MG63 (cell line): Measurements from ENCODE around the gene CRYBG3. TPM values are rescaled to one million over a fixed set of nuclear protein-coding genes. Genes with fewer than 3 reads are reported as not detected.

Source experiments
- DNase-seq: peaks from one replicate; pipeline ENCODE4 v3.0.0-alpha.2; 2020
- H3K27me3 ChIP-seq: fragments of 250-450 bp; sonication (Bioruptor Pico); 2 replicates; pipeline ENCODE4 v1.5.1; 2020; ENCODE audit warnings: mild to moderate bottlenecking, moderate library complexity
- H3K36me3 ChIP-seq: fragments of 250-450 bp; sonication (Bioruptor Pico); 2 replicates; pipeline ENCODE4 v1.5.1; 2020; ENCODE audit warnings: mild to moderate bottlenecking, moderate library complexity
- H3K4me3 ChIP-seq: fragments of 250-450 bp; sonication (Bioruptor Pico); 2 replicates; pipeline ENCODE4 v1.5.1; 2020; ENCODE audit warnings: mild to moderate bottlenecking, moderate library complexity
- H3K9me3 ChIP-seq: fragments of 250-450 bp; sonication (Bioruptor Pico); 2 replicates; pipeline ENCODE4 v1.5.1; 2020; ENCODE audit warnings: mild to moderate bottlenecking, moderate library complexity
- total RNA-seq: library from RNA; depleted of rRNA; stranded (reverse); fragments of >200 nt; shearing (Covaris generic); gene quantifications from 2 replicates; pipeline ENCODE4 v1.2.3, GENCODE V29; 2014; ENCODE audit warnings: low replicate concordance

Gene CRYBG3
- total RNA-seq, 1 experiment from 2014 or later, result 6.5 TPM

DNA sequence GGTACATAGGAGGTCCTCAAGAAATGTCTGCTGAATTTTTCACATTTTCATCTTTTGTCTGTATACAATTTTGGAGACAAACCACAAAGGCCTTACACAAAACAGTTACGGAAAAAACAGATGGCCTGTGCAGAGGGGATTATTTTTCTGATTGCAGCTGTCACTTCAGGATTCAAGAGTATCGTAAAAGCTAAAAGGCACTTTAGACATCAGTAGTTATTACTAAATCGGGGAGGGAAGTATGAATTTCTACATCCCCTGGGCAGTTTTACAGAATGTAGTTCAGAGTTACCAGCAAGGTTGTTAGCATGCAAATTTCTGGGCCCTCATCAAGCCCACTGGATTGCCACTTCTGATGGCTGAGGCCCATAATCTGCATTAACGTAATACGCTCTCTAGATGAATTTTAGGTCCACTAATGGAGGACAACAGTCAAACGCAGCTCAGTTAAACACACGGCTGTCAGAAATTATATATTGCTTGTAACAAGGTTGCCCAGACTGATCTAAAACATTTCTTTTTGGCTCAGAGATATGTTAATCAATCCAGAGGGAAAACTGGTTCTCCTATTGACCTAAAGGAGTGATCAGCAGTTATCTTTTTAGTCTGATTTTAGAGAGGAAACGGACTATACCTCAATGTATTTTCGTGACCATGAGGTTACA lies 149.3 kb downstream of the CRYBG3 start:
- DNase-seq, result no peak

DNA sequence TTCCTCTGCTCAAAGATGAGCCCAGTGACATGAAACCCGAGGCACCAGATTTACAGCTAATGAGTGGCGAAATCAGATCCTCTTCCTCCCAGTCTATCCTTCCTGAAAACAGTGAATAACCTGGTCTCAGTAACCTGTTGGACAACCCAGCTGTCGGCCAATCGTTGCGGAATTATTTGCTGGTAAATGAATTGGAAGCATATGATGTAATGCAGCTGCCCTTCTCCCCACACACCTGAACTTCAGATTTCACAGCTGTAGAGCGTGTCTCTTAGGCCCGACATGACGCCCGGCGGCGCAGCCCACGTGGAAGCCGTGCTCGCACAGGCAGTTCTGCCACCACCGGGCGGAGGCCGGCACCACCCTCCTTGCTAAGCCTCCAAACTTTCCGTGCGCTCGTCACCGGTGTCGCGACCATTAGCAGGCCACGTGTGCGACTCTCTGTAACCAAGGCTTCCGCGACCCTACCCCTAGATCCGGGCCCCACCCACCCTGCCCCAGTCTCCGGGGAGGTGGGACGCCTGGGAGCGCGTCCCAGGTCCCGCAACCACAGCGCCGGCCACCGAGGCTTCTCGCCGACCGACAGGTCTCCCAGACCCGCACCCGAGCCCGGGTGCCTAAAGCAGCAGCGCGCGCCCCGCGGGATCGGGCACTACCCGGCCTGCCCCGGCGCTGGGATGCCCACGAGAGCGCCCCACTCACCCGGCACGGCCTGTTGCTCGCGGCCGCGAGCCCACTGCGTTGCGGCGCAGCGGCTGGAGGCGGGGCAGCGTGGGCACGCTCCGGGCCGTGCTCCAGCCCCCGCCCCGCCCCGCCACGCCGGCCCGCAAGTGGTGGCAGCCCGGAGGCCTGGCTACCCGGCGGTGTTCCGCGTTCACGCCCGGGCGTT lies 150.1 kb downstream of the CRYBG3 start, which contains the start of gene RIOX2:
Gene RIOX2, minus strand, starts transcription at position 753 of the 889 bp plus-strand sequence. CDS start 4,838 bp downstream, outside the sequence.
- peak; percentile 83 for DNase-seq
- Histone ChIP-seq H3K36me3 (peaks cover 13% of the 10 kb centered on the region), H3K4me3 (peak within 1 kb of the TSS; percentile 73), H3K27me3 (no peaks in the 10 kb centered on the region), H3K9me3 (no peaks in the 10 kb centered on the region)

More for the DNA sequence above, 149.3 kb downstream of the CRYBG3 start:
- Histone ChIP-seq H3K36me3 (peaks cover 21% of the 10 kb centered on the region), H3K4me3 (peak overlapping the region; percentile 73), H3K9me3 (no peaks in the 10 kb centered on the region), H3K27me3 (no peaks in the 10 kb centered on the region)

DNA sequence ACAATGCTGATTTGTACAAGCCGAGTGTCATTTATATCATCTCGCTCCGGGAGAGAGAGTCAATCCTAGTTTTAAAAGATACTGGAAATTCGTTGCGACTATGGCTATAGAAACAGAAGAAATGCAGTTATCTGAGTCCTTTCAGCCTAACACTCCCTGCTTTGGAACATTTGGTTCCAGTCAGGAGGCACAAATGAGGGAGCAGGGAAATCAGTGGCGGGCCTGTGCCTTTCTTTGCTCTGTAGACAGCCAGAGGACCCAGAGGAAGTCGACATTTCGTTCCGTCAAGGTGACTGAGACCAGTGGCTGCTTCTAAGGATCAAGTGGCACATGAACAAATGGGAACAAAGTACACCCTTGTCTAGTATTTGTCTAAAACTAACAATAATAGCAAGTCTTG lies 151.2 kb downstream of the CRYBG3 start:
- H3K27me3 ChIP-seq, result no peaks in the 10 kb centered on the region
- no peaks in the 10 kb centered on the region for H3K9me3 ChIP-seq
- DNase-seq, result no peak
- peak overlapping the region; percentile 73 for H3K4me3 ChIP-seq
- peaks cover 7% of the 10 kb centered on the region for H3K36me3 ChIP-seq

DNA sequence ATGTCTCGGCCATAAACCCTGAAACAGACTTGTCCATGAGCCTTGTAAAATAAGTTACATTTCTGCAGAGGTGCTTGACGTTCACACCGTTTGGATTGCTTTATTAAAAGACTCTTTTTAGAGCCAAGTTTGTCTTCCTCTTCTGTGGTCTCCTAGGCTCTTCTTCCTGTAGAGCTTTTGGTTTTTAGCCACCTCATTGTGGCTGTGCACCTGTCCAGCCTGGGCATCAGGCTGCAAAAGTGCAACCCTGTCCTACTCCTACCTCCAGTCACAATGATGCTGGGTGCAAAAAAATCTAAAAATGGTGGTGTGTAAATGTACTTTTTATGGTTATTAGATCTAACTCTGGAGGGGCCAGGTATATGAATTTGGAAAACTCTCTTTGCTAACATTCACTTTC lies 153.2 kb downstream of the CRYBG3 start:
- DNase-seq, result no peak
- Histone ChIP-seq H3K36me3 (no peaks in the 10 kb centered on the region; the same call in 1 of the 2 replicates), H3K9me3 (no peaks in the 10 kb centered on the region), H3K4me3 (no peak overlapping the region), H3K27me3 (no peaks in the 10 kb centered on the region)

DNA sequence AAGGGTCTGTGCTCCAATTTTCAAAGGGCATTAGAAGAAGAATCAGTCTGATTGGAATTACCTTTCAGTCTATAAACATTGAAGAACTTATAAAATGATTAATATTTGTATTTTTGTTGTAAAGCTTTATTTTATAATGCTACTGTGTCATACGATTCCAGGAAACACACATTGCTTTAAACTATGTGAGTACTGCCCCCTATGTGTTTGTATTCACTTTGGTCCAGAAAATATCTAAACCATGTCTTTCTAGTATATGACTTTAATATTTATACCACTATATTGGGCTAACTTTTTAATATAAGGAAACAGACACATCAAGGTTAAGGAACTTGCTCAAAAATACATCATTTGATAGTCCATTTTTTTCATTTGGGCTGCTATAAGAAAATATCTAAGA lies 153.7 kb downstream of the CRYBG3 start:
- no peaks in the 10 kb centered on the region for H3K9me3 ChIP-seq
- no peak for DNase-seq
- no peaks in the 10 kb centered on the region for H3K36me3 ChIP-seq
- H3K27me3 ChIP-seq, result no peaks in the 10 kb centered on the region
- H3K4me3 ChIP-seq, result no peak overlapping the region

DNA sequence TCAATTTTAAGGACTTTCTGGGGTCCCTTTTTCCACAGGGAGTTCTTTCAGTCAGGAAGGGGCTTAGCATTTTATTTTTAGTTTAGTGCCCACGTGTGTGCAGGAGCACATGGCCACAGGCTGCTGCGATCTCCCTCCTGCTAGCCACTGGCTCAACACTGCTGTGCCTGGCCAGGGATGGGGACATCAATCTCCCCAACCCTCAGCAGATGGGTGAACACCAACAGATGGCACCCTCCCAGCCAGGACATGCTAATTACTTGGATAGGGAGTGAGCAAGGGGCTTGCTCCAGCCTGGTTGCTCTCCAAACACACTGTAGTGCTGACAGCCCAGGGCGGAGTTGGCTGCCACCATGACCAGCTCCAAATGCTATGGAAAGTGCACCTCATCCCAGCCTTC lies 157.8 kb downstream of the CRYBG3 start:
- Histone ChIP-seq H3K9me3 (no peaks in the 10 kb centered on the region), H3K27me3 (no peaks in the 10 kb centered on the region), H3K4me3 (no peak overlapping the region), H3K36me3 (no peaks in the 10 kb centered on the region)
- no peak for DNase-seq

DNA sequence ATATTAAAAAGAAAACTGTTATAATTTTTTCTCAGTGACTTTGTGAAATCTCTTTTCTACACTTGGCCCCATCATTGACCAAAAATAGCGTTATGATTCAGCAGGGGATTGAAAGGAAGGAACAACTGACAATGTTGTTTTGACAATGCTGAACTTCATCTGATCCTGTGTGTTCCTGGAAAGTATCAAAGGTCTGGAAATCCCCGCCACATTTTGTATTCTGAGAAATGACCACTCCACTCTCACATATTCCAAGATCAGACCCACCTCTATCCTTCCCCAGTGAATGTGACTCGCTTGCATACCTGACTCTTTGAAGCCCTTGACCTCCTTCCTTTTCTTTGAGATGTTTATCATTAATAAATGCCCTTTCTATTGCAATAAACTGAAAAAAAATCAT lies 160.1 kb downstream of the CRYBG3 start:
- Histone ChIP-seq H3K36me3 (no peaks in the 10 kb centered on the region), H3K27me3 (no peaks in the 10 kb centered on the region; the same call in 1 of the 2 replicates), H3K9me3 (no peaks in the 10 kb centered on the region), H3K4me3 (no peak overlapping the region)
- no peak for DNase-seq

DNA sequence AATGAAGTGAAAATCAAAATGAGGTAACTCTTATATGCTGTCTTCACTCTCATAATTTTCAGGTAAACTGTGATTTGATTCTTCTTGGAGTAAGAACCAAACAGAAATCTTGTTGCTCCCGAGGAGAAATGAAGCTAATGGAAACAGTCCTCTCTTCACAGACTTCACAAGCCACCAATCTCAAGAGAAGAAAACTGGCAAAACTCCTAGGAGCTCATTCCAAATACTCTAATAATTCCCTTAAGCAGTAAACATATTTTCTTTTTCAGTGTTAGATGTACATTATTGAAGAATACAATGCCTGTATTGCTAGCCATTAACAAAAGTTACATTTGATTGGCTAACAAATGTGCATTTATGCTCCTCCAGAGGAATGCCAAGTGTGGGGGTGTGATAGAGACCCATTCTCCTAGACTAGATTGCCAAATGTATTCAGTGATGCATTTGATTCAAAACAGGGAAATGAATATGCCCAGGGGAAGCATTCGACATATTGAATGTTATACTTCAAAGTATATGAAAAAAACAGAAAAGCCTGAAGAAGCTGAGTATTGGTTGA lies 162.2 kb downstream of the CRYBG3 start:
- Histone ChIP-seq H3K9me3 (no peaks in the 10 kb centered on the region), H3K27me3 (no peaks in the 10 kb centered on the region; the same call in 1 of the 2 replicates), H3K36me3 (no peaks in the 10 kb centered on the region), H3K4me3 (no peak overlapping the region)
- DNase-seq, result no peak

DNA sequence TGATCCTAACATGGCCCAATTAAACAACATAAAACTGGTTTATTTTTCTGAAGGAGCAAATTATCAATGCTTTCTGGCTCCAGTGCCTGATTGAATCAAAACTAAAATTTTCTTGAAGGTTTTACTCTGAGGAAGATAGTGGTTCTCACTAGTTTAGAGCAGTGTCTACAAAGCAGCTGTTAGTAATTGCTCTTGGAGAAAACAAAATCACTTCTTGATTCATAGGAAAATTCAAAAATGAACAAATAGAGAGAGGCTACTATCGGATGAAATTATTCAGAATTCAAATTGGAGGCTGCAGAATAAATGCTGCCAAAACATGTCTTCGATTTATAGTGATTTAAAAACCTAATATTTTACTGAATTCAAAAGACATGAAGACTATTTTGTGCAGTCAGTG lies 165.5 kb downstream of the CRYBG3 start:
- Histone ChIP-seq H3K27me3 (no peaks in the 10 kb centered on the region; the same call in none of the 2 replicates), H3K4me3 (no peak overlapping the region), H3K36me3 (no peaks in the 10 kb centered on the region), H3K9me3 (no peaks in the 10 kb centered on the region)
- no peak for DNase-seq

DNA sequence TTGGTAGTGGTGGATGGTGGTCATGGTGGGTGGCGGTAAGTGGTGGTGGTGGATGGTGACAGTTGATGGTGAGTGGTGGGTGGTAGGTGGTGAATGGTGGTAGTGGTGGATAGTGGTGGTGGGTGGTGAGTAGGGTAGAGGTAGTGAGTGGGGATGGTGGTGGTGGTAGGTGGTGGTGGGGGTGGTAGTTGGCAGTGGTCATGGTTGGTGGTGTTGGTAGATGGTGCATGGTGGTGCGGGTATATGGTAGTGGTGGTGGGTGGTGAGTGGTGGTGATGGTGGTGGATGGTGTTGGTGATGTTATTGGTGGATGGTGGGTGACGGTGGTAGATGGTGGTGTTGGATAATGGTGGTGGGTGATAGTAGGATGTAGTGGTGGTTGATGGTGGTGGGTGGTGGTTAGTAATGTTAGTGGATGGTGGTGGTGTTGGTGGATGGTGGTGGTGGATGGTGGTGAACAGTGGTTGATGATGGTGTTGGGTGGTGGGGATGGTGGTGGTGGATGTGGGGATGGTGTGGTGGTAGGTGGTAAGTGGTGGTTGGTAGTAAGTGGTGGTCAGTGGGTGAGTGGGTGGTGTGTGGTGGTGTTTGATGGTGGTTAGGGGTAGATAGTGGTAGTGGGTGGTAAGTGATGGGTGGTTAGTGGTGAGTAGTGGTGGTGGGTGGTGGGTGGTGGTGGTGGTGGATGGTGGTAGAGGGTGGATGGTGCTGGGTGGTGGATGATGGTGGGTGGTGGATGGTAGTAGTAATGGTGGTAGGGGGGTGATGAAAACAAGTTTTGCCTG lies 167.2 kb downstream of the CRYBG3 start:
- H3K27me3 ChIP-seq, result peaks cover 4% of the 10 kb centered on the region
- H3K36me3 ChIP-seq, result no peaks in the 10 kb centered on the region
- no peak for DNase-seq
- H3K9me3 ChIP-seq, result no peaks in the 10 kb centered on the region
- no peak overlapping the region for H3K4me3 ChIP-seq

DNA sequence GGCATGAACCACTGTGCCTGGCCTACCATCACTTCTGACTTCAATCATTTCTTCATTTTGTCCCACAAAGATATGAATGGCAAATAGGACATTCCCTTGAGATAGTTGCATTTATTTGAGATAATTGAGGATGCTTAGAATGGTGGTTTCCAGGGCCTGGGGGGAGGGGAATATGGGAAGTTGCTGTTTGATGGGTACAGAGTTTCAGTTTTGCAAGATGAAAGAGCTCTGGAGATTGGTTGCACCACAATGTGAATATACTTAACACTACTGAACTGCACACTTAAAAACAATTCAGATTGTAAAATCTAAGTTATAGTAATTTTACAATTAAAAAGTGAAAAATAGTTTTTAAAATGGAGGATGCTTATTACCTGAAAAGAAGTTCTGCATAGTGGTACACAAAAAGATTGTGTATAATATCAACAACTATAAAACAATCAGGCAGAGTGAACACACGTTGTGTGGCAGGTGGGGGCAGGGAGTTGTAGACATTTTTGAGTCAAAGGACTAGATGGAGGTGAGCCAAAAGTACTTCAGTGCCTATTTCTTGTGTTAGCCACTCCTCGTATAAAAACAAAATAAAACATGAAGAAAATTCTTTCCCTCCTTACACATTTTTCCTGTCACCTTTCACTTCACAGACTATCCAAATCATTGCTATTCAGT lies 168.9 kb downstream of the CRYBG3 start:
- H3K9me3 ChIP-seq, result no peaks in the 10 kb centered on the region
- DNase-seq, result no peak
- H3K4me3 ChIP-seq, result no peak overlapping the region
- H3K27me3 ChIP-seq, result peaks cover 4% of the 10 kb centered on the region
- no peaks in the 10 kb centered on the region for H3K36me3 ChIP-seq

DNA sequence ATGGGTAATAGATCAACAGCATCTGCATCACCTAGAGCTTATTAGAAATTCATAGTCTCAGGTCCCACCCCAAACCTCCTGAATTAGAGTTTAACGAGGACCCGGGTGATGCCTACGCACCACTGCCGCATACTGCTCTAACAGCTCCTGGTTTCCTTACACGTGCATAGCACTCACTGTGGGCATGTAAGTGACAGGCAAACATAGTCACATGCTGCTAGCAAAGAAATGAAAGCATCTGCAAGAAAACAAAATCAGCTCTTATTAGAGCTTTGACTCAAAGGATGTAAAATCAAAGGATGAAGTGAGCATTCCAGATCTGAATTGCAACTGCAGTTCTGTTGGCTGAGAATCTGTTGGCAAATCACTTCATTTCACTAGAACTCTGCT lies 169.5 kb downstream of the CRYBG3 start:
- H3K9me3 ChIP-seq, result no peaks in the 10 kb centered on the region
- H3K4me3 ChIP-seq, result no peak overlapping the region
- H3K36me3 ChIP-seq, result no peaks in the 10 kb centered on the region
- peaks cover 4% of the 10 kb centered on the region for H3K27me3 ChIP-seq
- DNase-seq, result no peak

DNA sequence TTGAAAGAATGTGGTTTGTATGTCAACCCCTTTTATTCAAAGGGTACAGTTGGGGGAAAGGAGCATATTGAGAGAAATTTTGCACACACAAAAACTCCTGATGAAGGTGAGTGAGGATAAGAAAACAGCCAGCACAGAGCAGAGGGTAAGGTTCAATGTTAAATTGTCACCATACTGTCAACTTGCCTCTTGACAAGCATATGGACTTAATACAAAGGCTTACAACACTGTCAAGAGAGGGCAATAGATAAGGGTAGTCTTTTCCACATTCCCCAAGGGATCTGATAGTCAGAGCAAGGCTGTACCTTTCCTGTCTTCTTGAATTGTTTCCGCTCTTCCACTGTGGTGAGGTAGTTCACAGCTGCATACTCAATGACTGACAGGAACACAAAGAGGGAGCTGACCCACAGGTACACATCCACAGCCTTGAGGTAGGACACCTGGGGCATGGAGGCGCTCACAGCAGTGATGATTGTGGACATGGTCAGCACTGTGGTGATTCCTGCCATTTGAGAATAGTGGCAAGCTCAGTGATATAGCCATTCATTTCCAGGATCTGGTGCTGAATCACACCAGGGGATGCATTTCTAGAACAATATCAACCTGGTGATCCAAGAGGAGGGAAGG lies 170.8 kb downstream of the CRYBG3 start:
- H3K9me3 ChIP-seq, result no peaks in the 10 kb centered on the region
- H3K27me3 ChIP-seq, result peaks cover 4% of the 10 kb centered on the region; the same call in 1 of the 2 replicates
- no peaks in the 10 kb centered on the region for H3K36me3 ChIP-seq
- no peak overlapping the region for H3K4me3 ChIP-seq
- DNase-seq, result no peak

DNA sequence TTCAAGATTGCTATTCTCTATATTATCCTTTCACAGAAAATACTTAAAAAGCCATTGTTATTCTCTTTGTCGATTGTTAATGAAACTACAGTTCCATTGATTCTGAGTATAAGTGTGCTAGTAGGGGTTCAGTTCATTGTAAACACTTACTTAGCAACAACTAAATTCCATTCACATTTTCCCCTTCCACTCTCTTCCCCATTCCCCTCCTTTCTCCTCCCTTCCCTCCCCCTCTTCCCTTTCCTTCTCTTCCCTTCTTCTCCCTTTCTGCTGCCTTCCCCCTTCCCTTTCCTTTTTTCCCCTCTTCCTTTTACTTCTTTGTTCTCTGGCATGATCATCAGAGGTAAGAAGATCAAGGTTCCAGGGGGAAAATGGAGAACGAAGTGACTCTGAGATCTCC lies 171.7 kb downstream of the CRYBG3 start:
- DNase-seq, result no peak
- Histone ChIP-seq H3K36me3 (no peaks in the 10 kb centered on the region), H3K9me3 (no peaks in the 10 kb centered on the region), H3K27me3 (peaks cover 4% of the 10 kb centered on the region; the same call in 1 of the 2 replicates), H3K4me3 (no peak overlapping the region)

DNA sequence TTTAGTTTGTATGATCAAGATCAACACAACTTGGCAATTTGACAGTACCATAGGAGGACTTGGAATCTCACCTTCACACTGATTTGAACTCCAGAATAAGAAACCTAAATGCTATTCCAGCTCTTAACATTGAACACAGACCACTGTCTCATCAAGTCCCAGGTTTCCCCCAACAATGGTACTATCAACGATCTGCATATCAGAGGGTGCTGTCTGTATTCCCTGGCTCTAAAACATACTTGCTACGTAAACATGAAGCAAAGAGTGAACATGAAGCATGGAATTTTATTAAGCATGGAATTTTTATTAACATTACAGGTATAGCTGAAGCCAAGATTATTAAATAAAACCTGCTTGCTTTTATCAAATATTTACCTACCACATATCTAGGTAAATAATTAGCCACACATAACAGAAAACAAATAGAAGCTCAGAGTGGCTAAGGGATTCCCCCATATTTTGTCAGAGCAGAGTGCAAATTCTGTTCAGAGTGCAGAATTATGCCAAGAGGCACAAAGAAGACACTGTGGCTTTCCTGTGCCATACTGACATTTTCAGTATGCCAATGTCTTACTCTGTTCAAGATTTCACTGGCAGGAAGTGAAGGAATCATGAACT lies 172.6 kb downstream of the CRYBG3 start:
- Histone ChIP-seq H3K27me3 (peaks cover 4% of the 10 kb centered on the region; the same call in 1 of the 2 replicates), H3K9me3 (no peaks in the 10 kb centered on the region), H3K36me3 (no peaks in the 10 kb centered on the region), H3K4me3 (no peak overlapping the region)
- no peak for DNase-seq
